ENCODE data around the gene CHST8.

CHST8 gene

DNA sequence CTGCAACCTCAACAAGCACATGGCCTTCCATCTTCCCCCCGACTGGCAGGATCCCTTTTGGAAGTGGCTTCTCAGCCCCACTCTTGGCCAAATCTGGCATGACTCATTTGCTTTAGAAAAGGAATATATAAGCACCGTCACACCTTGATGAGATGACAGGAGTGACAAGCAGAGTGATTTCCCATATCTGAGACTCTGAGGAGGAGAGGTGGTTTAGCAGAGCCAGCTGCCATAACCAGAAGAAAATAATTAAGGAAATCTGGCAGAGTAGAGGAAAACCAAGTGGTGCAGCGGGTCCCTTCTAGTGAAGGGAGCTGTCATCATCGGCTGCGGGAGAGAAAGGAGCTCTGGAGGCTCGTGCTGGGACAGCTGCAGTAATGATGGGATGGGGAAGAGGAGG, 147.5 kb downstream of the CHST8 start:
- DNase-seq (ENCODE audit: low spot score), result no peak

DNA sequence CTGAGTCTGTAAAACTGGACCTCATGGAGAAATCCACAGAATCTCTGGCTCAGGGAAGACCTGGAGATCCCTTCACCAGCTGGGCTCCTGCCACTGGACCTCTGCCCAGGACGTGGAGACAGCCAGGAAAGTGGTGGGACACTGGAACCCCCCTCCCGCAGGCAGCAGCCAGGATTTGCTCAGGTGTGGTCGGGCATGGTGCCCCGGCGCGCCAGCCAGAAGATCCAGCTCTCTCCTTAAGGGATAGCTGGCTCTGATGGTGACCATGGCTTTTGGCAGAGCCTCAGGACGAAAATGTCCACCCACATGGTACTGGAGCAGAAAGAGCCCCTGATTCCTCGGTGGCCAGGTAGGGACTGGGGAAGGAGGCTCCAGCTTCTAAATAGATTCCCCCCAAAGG, 148.4 kb downstream of the CHST8 start:
- no peak for DNase-seq (ENCODE audit: low spot score)

DNA sequence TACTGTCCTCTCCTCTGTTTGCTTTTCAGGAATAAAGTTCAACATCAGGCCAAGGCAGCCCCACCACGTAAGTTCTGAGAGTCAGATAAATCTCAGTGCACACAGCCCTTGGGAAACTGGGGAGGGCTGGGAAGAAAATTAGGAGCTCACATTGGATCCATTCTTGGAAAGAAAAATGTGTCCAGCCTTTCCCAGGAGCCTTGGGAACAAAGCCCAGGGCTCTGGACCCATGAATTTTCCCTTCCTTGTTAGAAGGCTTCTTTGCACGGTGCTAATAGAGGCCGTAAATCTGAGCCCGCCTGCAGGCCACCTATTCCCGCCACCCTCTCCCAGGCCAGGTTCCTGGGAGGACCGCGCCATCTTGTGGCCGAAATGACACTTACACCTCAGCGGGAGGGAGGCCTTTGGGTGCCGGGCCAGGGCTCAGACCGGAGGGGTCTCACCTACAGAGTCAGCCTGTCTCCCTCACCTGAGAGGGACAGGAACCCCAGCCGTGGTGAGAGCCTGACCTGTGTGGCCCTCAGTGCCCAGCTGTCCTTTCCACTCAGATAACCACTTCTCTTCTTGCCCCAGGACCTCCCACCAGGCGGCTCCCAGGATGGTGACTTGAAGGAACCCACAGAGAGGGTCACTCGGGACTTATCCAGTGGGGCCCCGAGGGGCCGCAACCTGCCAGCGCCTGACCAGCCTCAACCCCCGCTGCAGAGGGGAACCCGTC, 149.8 kb downstream of the CHST8 start:
- DNase-seq (ENCODE audit: low spot score), result peak; percentile 82

DNA sequence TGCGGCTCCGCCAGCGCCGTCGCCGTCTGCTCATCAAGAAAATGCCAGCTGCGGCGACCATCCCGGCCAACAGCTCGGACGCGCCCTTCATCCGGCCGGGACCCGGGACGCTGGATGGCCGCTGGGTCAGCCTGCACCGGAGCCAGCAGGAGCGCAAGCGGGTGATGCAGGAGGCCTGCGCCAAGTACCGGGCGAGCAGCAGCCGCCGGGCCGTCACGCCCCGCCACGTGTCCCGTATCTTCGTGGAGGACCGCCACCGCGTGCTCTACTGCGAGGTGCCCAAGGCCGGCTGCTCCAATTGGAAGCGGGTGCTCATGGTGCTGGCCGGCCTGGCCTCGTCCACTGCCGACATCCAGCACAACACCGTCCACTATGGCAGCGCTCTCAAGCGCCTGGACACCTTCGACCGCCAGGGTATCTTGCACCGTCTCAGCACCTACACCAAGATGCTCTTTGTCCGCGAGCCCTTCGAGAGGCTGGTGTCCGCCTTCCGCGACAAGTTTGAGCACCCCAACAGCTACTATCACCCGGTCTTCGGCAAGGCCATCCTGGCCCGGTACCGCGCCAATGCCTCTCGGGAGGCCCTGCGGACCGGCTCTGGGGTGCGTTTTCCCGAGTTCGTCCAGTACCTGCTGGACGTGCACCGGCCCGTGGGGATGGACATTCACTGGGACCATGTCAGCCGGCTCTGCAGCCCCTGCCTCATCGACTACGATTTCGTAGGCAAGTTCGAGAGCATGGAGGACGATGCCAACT, 150.5 kb downstream of the CHST8 start:
- DNase-seq (ENCODE audit: low spot score), result no peak

DNA sequence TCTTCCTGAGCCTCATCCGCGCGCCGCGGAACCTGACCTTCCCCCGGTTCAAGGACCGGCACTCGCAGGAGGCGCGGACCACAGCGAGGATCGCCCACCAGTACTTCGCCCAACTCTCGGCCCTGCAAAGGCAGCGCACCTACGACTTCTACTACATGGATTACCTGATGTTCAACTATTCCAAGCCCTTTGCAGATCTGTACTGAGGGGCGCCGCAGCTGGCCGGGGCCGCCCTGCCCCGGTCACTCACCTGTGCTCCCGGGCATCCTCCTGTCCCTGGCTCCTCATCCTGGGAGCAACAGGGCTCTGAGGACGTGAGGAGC, 151.1 kb downstream of the CHST8 start:
- no peak for DNase-seq (ENCODE audit: low spot score)

DNA sequence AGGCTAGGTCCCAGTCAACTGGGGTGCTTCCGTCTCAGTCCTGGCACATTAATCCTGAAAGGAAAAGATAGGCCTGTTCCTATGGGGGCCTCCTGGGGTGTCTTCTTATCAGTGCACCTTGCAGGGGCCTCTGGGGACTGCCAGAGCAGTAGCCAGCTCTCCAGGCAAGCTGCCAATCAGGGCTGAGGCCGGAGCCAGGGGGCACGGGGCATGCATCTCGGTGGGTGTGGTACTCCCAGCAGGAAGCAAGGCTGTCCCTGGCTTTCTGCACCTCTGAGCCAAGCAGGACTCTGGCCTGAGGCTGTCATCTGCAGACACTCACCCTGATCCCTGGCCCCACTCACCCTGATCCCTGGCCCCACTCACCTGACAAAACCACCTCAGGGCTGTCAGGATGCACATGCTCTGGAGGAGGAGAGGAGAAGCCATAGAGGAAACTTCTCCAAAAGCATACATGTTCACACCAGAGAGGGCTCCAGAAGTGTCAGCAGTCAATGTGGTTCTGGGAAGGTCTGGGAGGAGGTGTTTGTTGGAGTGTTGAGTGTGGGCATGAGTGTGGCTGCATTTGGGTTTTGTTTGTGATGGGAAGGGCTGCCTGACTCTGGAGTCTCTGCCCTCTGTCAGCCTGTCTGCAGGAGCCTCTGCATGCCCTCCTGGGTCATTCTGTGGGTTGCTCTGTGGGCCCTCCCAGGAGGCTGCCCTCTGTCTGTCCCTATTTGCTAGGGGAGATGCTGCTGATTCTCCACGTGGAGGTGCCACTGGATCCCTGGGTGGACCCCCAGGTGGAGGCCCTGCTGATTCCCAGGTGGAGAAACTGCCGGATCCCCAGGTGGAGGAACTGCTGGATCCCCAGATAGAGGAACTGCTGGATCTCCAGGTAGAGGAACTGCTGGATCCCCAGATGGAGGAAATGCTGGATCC, 152.2 kb downstream of the CHST8 start:
- DNase-seq (ENCODE audit: low spot score), result no peak

DNA sequence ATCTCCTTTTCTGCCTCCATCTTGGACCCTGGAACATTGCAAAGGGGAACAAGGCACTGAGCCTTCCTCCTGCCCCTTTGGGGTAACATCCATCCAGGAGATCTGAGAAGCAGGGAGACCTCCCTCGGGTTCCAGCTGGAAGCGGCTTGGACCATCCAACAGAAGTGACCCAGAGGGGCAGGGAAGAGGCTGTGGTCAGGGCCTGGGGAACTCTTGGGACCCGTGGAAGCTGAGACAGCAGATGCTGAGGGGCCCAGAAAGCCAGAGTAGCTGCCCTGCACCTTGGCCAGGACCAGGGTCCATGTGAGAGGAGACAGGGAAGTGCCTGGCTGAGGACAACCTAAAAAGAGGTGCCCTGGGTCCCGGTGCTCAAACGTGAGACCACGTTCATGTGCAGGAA, 153.0 kb downstream of the CHST8 start:
- DNase-seq (ENCODE audit: low spot score), result no peak

DNA sequence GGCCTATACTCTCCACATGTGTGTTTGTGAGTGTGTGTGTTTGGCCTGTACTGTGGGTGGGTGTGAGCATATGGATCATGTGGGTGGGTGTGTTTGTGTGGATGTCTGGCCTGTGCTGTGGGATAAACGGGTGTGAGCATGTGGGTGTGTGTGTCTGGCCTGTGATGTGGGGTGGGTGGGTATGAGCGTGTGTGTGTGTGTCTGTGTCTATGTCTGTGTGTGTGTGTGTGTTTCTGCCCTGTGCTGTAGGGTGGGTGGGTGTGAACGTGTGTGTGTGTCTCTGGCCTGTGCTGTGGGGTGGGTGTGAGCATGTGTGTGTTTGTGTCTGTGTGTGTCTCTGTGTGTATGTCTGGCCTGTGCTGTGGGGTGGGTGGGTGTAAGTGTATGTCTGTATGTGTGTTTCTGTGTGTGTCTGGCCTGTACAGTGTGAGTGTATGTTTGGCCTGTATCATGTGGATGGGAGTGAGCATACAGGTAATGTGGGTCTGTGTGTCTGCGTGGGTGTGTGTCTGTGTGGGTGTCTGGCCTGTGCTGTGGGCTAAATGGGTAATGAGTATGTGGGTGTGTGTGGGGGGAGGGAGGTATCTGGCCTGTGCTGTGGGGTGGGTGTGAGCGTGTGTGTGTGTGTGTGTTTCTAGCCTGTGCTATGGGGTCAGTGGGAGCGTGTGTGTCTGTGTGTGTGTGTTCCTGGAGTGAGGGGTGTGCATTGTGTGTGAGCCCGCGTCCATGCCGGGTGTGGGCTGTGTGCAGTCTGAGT, 154.2 kb downstream of the CHST8 start:
- no peak for DNase-seq (ENCODE audit: low spot score)

DNA sequence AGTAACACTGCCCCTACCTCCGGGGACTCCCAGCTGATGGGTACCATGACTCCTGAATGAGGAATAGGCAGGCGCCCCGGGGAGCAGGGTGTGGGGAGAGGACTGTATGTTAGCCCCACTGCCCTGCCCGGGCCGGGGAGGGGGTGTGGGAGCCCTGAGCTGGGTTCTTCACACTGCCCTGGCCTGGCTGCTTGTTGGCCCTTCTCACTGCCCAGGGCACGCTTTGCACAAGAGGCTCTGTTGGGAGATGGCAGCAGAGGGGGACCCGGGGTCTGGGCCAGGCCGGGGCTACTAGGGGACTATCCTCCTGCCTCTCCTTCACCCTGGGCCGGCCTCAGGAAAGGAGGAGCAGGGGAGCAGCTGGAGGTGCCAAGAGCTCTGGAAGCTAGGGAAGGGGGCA, 155.6 kb downstream of the CHST8 start:
- no peak for DNase-seq (ENCODE audit: low spot score)

DNA sequence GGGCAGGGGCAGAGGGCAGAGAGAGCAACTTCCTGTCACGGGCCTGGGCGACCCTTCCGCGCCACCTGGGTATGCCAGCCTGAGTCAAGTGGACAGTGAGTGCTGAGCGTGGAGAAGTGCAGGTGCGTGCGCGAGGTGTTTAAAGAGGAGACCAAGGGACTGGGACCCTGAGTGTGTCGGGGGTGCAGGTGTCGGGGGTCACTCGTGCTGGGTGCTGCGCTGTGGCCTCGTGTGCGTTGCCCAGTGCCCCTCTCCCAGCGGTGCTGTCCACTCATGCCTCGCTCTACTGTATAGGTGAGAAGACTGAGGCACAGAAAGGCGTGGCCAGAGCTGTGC, 156.0 kb downstream of the CHST8 start:
- no peak for DNase-seq (ENCODE audit: low spot score)

DNA sequence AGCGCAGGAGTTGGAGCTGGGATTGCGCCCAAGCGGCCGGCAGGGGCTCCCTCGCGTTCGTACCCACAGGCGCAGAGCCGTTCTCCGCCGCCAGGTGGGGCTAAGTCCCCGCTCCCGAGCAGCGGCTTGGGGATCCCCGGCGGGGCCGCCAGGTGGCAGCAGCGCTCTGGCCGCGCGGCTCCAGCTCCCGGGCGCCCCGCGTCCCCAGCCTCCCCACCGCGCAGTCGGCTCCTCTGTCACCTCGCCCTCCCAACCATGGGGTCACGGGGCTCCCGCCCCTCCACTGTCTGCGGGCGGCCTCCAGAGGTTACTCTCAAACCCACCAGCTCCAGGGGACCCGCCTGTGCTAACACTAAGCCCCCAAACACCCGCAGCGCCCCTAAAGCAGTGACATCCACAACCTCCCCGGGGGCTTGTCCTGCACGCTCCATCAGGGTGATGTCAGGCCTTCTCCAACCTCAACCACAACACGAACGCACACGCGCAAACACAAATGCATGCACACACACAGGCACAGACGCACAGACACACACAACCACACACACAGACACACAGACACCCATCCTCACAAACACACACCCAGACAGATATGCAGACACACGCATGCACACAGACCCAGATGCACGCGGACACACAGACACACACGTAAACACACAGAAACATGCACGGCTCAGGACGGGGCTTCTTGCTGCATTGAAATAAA, 156.5 kb downstream of the CHST8 start:
- peak; percentile 93 for DNase-seq (ENCODE audit: low spot score)

DNA sequence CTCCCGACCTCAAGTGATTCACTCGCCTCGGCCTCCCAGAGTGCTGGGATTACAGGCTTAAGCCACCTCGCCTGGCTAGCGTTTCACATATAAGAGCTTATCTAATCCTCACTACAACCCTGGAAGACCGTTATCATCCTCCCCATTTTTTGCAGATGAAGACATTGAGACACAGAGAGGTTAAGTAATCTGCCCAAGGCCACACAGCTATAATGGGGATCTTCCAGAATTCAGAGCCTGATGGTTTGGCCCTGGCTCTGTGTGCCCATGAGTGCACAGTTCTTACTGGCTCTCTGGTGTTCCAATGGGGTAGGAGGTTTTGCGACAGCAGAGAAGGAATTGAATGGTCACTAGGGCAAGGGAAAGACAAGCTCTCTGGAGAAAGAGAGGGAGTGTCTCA, 158.1 kb downstream of the CHST8 start:
- no peak for DNase-seq (ENCODE audit: low spot score)

DNA sequence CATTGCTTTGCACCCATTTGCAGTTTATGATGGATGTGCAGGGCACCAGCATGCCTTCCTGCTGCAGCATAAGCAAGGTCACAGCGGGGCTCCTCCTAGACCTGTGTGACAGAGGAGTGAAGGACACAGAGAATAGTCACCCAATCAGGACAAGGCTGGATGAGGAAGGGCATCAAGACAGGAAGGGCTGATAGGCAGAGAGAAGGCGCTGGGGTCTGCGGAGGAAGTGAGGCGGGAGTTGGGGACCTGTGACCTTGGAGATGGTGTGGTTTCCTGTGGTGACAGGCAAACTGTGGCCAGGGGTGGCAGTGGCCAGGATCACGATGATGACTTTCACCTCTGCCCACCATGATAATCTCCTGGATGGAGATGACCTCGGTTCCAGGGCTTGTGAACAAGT, 158.5 kb downstream of the CHST8 start:
- DNase-seq (ENCODE audit: low spot score), result no peak

DNA sequence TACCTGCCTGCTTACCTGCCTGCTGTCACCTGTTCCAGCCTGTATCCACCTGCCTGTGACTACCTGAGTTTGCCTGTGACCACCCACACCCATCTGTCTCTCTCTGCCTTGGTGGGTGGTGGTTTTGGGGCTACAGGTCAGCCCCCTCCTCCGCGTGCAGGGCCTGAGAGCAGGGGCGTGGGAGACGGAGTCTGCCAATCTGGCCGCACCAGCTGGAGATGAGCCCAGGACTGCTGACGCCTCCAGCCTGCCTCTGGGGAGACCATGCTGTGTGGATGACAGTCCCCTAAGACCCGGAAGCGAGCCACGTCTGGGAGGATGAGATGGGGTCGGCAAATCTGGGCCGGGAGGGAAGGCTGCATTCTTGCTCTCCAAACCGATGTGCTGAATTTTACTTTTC, 159.0 kb downstream of the CHST8 start:
- DNase-seq (ENCODE audit: low spot score), result no peak

DNA sequence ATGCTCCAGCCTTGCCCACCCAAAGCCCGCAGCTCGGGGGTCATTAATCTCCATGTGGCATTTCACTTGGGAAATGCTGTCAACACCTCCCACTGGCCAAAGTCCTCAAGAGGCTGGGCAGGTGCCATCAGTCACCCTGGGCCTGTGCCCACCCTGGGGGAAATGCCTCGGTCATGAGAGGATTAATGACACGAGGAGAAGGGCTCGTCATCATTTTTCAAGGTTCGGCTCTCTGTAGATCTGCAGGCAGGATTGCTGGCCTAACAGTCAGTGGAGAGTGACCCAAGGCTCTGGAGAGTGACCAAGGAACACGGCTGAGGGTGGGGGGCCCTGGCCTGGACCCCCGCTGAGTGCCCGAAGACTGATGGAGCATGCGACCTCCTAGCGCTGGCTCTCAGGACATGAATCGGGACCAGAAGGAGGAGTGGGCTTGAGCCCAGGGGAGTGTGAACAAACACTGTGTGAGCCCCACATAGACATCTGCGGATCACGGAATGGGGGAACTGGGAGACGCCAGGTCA, 159.7 kb downstream of the CHST8 start:
- DNase-seq (ENCODE audit: low spot score), result no peak

DNA sequence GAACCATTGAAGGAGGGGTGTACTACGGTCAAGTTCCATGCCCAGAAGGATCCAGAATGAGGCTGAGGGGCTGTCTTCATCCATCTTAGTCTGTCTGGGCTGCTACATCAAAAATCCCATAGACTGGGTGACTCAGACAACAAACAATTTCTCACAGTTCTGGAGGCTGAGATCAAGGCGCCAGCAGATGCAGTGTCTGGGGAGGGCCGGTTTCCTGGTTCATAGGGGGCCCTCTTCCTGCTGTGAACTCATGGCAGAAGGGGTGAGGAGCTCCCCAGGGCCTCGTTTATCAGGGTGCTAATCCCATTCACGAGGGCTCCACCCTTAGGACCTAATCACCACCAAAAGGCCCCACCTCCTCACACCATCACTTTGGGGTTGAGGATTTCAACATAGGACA, 160.2 kb downstream of the CHST8 start:
- DNase-seq (ENCODE audit: low spot score), result no peak

DNA sequence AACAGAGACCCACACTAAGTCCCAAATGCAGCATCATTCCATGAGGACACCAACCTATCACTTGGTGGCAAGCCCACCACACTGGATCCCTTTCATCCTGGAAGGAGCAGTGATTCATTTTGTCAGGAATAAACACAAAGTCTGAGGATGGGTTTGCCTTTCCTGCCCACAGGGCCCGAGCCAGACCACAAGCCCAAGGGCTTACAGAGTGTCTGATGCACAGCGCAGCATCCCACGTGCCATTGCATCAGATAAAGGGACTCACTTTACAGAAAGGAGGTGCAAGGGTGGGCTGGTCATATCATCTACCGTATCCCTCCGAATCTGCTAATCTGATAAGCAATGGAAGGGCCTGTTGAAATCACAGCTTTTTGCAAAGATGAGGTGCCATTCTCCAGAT, 162.7 kb downstream of the CHST8 start:
- no peak for DNase-seq (ENCODE audit: low spot score)

DNA sequence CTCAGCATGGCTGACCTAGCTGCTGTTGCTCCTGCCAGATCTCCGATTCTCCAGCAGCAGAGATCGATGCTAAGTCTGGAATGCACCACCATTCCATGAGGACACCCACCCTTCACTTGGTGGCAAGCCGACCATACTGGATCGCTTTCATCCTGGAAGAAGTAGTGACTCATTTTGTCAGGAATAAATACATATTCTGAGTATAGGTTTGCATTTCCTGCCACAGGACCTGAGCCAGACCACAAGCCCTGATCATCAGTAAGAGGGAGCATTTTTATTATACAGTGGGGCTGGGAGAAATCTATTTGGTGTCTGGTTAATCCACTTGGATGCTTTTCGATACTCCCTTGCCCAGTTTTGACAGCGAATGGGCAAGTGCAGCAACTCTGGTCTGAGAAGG, 164.0 kb downstream of the CHST8 start:
- DNase-seq (ENCODE audit: low spot score), result no peak

DNA sequence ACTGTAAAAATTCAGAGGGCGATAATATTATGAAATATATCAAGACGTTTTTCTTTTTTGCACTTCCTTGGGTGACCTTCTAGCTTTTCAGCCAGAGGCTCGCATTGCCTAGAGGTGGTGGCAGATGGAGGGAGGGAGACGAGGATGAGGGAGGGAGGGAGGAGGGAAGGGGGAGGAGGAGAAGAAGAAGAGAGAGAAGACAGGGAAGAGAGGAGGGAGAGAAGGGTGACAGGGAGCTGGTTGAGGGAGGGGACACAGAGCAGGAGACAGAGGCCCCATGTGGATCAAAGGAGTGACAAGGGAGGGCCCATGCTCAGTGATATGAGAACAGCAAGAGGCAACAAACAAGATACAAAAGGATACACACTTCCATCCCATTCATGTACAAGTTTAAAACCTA, 166.9 kb downstream of the CHST8 start:
- DNase-seq (ENCODE audit: low spot score), result no peak

DNA sequence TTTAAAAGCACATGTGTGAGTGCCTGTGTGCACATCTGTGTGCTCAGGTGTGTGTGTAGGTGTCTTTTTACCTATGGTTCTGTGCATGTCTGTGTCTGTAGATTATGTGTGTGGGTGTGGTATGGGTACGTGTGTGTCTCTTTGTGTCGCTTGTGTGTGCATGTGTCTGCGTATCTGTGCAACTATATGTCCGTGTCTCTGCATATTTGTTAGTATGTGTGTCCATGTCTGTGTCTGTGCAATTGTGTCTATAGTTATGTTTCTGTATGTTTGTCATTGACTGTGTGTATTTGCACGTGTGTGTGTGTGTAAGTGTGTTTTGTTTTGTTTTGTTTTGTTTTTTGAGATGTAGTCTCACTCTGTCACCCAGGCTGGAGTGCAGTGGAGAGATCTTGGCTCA, 167.6 kb downstream of the CHST8 start:
- DNase-seq (ENCODE audit: low spot score), result no peak

DNA sequence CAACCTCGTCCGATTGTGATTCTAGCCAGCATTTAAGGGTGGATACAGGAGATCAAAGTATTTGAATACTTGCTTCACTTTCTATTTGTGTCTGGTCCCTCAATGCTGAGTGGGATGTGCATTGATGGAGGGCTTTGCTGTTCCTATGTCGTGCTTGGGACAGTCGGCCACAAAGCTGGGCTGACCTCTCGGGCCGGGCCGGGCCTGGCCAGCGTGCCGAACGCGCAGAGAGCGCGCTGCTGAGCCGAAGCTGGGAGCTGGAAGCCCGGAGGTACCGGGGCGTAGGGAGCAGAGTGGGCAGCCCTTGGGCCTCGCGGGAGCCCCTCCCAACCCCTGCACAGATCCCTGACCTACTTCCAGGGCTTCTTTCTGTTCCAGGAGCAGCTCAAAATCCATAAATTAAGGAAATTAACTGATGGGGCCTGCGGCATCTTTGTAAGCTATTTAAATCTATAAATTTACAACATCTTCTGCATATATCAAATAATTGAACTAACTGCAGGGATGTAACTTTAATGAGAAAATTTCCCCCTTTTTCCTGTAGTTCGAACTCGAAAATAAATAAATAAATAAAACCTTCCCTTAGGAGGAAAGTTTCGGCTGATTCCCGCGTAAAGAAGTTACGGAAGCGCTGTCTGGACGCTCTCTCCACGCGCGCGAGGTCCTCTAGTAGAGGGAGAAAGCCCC, 173.1 kb downstream of the CHST8 start:
- no peak for DNase-seq (ENCODE audit: low spot score)
